Embryonic facial prominence (tissue), 1 donor: ENCODE measurements around the gene NFILZ.
"Not testable (repeated sequence)": the region's sequence is repeated elsewhere in the genome, so short reads cannot be mapped to it uniquely, and the experiment has no call there.

Experiments
- DNase-seq: peaks from one replicate; pipeline ENCODE4 v3.0.0-alpha.2; 2016; ENCODE audit errors: extremely low spot score

NFILZ gene

GRCh38 chr19:8611877-8612806 is 18.3 kb upstream of the NFILZ start:
- no peak for DNase-seq

- DNase-seq: no peak
Measured at GRCh38 chr19:8612807-8613171, 17.6 kb upstream of the NFILZ start.

GRCh38 chr19:8614455-8614854 is 16.0 kb upstream of the NFILZ start:
- no peak for DNase-seq

- no peak for DNase-seq
Measured at GRCh38 chr19:8615024-8615423, 15.4 kb upstream of the NFILZ start.

DNA sequence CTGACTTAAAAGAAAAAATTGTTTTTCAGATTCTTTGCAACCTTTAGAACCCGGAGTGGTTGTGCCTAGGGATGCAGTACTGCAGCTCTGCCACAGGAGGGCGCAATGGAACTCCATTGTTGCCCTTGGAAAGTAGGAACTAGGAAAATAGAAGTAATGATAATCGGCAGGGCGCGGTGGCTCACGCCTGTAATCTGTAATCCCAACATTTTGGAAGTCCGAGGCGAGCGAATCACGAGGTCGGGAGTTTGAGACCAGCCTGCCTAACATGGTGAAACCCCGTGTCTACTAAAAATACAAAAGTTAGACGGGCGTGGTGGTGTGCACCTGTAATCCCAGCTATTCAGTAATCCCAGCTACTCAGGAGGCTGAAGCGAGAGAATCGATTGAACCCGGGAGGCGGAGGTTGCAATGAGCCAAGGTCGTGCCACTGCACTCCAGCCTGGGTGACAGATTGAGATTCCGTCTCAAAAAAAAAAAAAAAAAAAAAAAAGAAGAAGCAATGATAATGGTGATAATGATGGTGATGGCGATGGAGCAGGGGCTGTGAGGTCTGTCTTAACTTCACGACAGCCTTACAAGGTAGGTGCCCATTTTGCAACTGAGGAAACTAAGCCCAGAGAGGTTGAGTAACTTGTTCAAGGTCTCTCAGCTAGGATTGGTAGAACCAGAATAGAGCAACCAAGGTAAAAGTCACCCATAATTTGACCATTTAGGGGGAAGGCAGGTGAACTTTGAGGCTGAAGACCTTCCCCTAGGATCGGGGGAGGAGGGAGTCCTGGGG is 14.4 kb upstream of the NFILZ start:
- no peak for DNase-seq

DNA sequence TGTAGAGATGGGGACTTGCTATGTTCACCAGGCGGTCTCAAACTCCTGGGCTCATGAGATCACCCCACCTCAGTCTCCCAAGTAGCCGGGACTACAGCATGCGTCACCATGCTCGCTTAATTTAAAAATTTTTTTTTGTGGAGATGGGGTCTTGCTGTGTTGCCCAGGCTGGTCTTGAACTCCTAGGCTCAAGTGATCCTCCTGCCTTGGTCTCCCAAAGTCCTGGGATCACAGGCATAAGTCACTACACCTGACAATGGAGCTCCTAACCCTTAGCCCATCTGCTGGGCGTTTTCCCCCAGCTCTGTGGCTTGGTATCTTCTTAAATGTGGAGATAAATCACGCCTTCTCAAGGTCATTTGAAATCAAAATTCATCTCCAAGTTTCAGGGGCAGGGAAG is 13.6 kb upstream of the NFILZ start:
- DNase-seq: no peak

DNA sequence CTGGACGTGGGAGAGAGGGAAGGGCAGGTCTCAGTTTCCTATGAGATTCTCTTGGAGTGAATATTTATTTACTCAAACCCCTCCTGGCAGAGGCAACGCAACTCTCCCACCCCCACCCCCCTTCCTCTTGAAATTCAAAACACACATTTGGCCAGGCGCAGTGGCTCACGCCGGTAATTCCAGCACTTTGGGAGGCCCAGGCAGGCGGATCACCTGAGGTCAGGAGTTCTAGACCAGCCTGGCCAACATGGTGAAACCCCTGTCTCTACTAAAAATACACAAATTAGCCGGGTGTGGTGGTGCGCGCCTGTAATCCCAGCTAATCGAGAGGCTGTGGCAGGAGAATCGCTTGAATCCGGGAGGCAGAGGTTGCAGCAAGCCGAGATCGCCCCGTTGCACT is 13.1 kb upstream of the NFILZ start:
- DNase-seq: not testable (repeated sequence)

- DNase-seq: no peak
Measured at GRCh38 chr19:8617984-8618383, 12.4 kb upstream of the NFILZ start.

DNA sequence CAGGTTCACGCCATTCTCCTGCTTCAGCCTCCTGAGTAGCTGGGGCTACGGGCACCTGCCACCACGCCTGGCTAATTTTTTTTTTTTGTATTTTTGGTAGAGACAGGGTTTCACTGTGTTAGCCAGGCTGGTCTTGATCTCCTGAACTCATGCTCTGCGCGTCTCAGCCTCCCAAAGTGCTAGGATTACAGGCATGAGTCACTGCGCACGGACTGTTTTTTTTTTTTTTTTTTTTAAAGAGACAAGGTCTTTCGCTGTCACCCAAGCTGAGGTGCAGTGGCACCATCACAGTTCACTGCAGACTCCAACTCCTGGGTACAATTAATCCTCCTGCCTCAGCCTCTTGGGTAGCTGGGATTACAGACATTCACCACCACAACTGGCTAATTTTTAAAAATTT is 11.7 kb upstream of the NFILZ start:
- DNase-seq: no peak

DNA sequence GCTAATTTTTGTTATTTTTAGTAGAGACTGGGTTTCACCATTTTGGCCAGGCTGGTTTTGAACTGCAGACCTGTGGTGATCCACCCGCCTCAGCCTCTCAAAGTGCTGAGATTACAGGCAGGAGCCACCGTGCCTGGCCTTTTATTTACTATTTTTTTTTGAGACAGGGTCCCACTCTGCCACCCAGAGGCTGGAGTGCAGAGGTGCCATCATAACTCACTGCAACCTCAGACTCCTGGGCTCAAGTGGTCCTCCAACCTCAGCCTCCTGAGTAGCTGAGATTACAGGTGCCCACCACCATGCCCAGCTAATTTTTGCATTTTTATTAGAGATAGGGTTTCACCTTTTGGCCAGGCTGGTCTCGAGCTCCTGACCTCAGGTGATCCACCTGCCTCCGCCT is 7.5 kb upstream of the NFILZ start:
- DNase-seq: not testable (repeated sequence)

GRCh38 chr19:8626842-8627241 is 3.6 kb upstream of the NFILZ start:
- DNase-seq: no peak

DNA sequence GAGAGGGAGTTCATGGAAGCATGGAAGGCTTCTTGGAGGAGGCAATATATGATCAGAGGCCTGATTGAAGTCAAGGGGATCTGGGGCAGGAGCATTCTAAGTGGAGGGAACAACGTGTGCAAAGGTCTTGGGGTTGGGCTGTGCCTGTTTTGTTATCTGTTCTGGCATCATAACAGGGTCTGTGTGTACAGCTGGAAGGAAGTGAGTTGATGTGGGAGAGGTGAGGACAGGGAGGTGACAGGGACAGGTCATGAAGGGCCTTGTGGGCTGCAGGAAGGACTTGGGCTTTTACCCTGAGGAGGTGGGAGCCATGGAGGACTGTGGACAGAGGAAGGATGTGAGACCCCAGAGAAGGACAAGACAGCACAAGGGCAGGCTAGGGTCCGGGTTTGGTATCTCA is 1.2 kb upstream of the NFILZ start:
- no peak for DNase-seq

- no peak for DNase-seq
Measured at GRCh38 chr19:8630796-8631424, 477 bp downstream of the NFILZ start.

DNA sequence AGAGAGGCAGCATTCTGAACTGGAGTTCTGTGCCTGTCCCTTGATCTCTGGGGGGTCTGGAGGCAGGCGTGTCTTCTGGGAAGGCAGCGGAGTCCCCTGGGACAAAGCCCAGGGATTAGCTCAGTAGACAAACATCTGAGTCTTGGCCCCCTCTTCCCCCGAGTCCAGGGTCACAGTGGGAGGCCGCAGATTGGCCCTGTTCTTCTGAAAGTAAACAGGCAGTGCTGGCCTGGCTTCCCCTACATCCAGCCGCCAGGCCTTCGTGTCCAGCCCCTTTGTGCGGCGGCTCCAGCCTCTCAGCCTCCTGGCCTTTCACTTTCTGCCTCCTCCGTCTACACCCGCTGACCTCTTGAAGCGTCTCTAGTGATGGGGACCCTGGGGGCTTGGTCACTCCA is 989 bp downstream of the NFILZ start:
- DNase-seq: no peak

DNA sequence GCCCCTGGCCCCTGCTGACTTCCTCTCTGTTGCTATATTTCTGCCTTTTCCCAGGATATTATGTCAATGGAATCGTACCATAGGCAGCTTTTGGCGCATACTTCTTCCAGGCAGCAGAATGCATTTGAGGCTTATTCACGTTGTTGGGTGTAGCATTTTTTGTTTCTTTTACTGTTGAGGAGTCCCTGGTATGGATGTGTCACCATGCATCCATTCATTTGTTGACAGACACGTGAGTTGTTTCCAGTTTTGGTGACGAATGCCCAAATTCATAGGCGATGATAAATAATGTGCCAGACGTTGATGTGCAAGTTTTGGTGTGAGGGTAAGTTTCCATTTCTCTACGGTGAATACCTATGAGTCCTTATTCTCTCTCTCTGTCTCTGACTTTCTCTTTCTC is 5.0 kb downstream of the NFILZ start:
- no peak for DNase-seq

DNA sequence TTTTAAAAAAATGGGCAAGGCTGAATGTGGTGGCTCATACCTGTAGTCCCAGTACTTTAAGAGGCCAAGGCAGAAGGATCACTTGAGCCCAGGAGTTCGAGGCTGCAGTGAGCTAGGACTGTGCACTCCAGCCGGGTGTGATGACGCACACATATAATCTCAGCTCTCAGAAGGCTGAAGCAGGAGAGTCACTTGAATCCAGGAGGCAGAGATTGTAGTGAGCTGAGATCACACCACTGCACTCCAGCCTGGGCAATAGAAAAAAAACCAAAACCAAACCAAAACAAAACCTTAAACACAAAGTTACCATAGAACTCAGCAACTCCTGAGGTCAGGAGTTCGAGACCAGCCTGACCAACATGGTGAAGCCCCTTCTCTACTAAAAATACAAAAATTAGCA is 6.6 kb downstream of the NFILZ start:
- DNase-seq: not testable (repeated sequence)

DNA sequence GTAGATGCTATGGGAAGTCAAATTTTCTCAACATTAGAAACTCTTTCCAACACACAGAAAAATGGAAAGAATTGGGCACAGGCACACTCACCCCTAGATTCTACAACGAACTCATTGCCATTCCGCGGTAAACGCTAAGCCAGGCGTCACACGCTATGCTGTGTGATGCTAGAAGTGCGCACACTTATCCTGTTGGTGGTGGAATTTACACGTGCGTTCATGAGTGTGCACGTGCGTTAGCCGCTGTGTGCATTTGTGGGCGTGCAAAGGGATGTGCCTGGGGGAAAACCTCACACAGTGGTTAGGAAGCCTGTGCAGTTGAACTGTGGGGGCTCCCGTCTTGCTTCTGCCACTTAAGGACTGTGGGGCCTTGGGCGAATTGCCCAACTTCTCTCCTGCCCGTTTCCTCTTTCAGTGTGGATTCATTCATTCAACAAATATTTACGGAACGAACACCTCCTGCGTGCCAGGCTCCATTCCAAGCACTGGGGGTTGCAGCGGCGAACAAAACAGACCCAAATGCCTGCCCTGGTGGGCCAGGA is 7.7 kb downstream of the NFILZ start:
- DNase-seq: no peak

GRCh38 chr19:8639821-8640401 is 9.5 kb downstream of the NFILZ start:
- DNase-seq: no peak

- no peak for DNase-seq
Measured at GRCh38 chr19:8640402-8641004, 10.1 kb downstream of the NFILZ start.

GRCh38 chr19:8641221-8641907 is 10.9 kb downstream of the NFILZ start:
- no peak for DNase-seq
